ENCODE data around the gene DENND4C. TPM values are rescaled to one million over a fixed set of nuclear protein-coding genes. Genes with fewer than 3 reads are reported as not detected.
"Not testable (repeated sequence)": the region's sequence is repeated elsewhere in the genome, so short reads cannot be mapped to it uniquely, and the experiment has no call there.

Gene DENND4C
- total RNA-seq, 1 donor from 2014 or later = 33.4 TPM

DNA sequence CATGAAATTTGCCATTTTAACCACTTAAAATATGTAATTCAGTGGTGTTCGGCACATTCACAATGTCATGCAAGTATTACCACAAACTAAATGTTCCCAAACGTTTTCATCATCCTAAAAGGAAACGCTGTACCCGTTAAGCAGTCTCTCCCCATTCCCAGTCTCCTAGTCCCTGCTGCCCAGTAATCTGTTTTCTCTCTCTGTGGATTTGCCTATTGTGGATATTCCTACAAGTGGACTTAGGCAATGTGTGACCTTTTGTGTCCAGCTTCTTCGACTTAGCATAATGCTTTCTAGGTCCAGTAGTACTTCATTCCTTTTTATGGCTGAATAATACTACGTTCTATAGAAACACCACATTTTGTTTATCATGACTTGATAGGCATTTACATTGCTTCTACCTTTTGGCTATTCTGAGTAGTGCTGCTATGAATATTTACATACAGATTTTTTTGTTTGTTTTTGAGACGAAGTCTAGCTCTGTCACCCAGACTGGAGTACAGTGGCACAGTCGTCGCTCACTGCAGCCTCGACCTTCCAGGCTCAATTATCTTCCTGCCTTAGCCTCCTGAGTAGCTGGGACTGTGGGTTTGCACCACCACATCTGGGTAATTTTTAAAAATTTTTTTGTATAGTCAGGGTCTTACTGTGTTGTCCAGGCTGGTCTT lies 13.0 kb downstream of the DENND4C start:
- POLR2A ChIA-PET = no interaction called here
- Mint-ChIP-seq H3K27ac (no peak overlapping the region), H3K4me1 (peaks cover 17% of the 10 kb centered on the region)

DNA sequence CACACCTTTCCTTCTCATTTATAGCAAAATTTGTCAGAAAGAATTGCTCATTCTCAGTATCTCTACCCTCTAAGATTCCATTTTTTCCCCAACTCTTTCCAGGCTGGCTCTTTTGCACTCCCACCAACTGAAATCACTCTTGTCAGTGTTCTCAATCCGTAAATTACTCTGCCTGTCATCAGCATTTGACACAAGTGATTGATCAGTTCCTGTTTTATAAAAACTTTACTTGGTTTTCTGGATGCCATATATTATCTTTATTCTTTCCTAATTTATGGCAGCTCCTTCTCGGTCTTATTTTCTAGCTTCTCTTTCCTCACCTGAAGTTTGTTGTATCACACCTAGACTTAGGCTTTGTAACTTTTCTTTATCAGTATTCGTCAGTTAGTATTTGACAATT lies 16.4 kb downstream of the DENND4C start:
- ChIA-PET POLR2A (no interaction called here), CTCF (no interaction called here)
- peaks cover 10% of the 10 kb centered on the region for H3K36me3 Mint-ChIP-seq (ENCODE audit: low read depth)
- ATAC-seq (ENCODE audit: low read depth) (no peak), DNase-seq (no peak)
- no peak overlapping the region for H3K4me3 Mint-ChIP-seq
- H3K9me3 Mint-ChIP-seq = no peaks in the 10 kb centered on the region
- no peaks in the 10 kb centered on the region for H3K27me3 Mint-ChIP-seq
- no peak overlapping the region for H3K27ac Mint-ChIP-seq
- TF ChIP-seq, protein P1, sequence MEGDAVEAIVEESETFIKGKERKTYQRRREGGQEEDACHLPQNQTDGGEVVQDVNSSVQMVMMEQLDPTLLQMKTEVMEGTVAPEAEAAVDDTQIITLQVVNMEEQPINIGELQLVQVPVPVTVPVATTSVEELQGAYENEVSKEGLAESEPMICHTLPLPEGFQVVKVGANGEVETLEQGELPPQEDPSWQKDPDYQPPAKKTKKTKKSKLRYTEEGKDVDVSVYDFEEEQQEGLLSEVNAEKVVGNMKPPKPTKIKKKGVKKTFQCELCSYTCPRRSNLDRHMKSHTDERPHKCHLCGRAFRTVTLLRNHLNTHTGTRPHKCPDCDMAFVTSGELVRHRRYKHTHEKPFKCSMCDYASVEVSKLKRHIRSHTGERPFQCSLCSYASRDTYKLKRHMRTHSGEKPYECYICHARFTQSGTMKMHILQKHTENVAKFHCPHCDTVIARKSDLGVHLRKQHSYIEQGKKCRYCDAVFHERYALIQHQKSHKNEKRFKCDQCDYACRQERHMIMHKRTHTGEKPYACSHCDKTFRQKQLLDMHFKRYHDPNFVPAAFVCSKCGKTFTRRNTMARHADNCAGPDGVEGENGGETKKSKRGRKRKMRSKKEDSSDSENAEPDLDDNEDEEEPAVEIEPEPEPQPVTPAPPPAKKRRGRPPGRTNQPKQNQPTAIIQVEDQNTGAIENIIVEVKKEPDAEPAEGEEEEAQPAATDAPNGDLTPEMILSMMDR (IDR thresholded peaks at IDR 0.05) = no peak
- H3K4me1 Mint-ChIP-seq = peaks cover 31% of the 10 kb centered on the region
- intact Hi-C loops (cut with micrococcal nuclease) = no loop called here

More for the DNA sequence above, 13.0 kb downstream of the DENND4C start:
- Mint-ChIP-seq H3K36me3 (ENCODE audit: low read depth) (peaks cover 11% of the 10 kb centered on the region), H3K4me3 (no peak overlapping the region), H3K27me3 (no peaks in the 10 kb centered on the region), H3K9me3 (no peaks in the 10 kb centered on the region)
- ATAC-seq (ENCODE audit: low read depth) (no peak), DNase-seq (no peak)
- TF ChIP-seq, protein P1 (IDR thresholded peaks at IDR 0.05) = no peak
- intact Hi-C loops (cut with micrococcal nuclease) = no loop called here
- CTCF ChIA-PET = no interaction called here

DNA sequence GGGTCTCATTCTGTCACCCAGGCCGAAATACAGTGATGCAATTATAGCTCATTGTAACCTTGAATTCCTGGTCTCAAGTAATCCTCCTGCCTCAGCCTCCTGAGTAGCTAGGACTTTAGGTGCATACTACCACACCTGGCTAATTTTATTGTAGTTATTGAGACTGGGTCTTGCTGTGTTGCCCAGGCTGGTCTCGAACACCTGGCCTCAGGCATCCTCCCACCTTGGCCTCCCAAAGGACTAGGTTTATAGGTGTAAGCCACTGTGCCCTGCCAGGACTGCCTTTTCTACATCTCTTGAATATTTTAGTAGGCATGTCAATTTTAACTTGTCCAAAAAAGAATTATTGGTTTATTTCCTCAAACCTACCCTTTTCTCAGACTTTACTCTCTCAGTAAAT lies 16.9 kb downstream of the DENND4C start:
- no peaks in the 10 kb centered on the region for H3K27me3 Mint-ChIP-seq
- DNase-seq (no peak), ATAC-seq (ENCODE audit: low read depth) (no peak)
- H3K4me3 Mint-ChIP-seq = no peak overlapping the region
- TF ChIP-seq, protein P1 (IDR thresholded peaks at IDR 0.05) = no peak
- H3K36me3 Mint-ChIP-seq (ENCODE audit: low read depth) = peaks cover 10% of the 10 kb centered on the region
- H3K27ac Mint-ChIP-seq = no peak overlapping the region
- peaks cover 35% of the 10 kb centered on the region for H3K4me1 Mint-ChIP-seq
- H3K9me3 Mint-ChIP-seq = no peaks in the 10 kb centered on the region
- ChIA-PET CTCF (no interaction called here), POLR2A (no interaction called here)
- intact Hi-C loops (cut with micrococcal nuclease) = no loop called here

DNA sequence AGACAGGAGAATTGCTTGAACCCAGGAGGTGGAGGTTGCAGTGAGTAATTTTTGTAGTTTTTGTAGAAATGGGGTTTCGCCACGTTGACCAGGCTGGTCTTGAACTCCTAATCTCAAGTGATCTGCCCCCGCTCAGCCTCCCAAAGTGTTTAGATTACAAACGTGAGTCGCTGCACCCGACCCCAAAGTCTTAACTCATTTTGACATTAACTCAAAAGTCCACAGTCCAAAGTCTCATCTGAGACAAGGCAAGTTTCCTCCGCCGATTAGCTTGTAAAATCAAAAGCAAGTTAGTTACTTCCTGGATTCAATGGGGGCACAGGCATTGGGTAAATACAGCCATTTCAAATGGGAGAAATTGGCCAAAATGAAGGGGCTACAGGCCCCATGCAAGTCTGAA lies 19.9 kb downstream of the DENND4C start:
- DNase-seq; H3K27me3 Mint-ChIP-seq; H3K4me3 Mint-ChIP-seq; ATAC-seq (ENCODE audit: low read depth); H3K9me3 Mint-ChIP-seq; CTCF ChIA-PET; H3K27ac Mint-ChIP-seq; intact Hi-C loops (cut with micrococcal nuclease); POLR2A ChIA-PET; H3K36me3 Mint-ChIP-seq (ENCODE audit: low read depth): not testable (repeated sequence)
- H3K4me1 Mint-ChIP-seq = peaks cover 39% of the 10 kb centered on the region

DNA sequence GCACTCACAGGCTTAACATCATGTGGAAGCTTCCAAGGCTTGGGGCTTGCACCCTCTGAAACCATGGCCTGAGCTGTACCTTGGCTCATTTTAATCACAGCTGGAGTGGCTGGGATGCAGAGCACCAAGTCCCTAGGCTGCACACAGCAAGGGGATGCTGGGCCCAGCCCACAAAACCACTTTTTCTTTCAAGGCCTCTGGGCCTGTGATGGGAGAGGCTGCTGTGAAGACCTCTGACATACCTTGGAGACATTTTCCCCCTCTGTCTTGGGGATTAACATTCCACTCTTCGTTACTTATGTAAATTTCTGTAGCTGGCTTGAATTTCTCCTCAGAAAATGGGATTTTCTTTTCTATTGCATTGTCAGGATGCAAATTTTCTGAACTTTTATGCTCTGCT lies 20.7 kb downstream of the DENND4C start:
- H3K27ac Mint-ChIP-seq; H3K4me3 Mint-ChIP-seq; DNase-seq; CTCF ChIA-PET; POLR2A ChIA-PET; H3K9me3 Mint-ChIP-seq; ATAC-seq (ENCODE audit: low read depth); H3K27me3 Mint-ChIP-seq; intact Hi-C loops (cut with micrococcal nuclease); H3K36me3 Mint-ChIP-seq (ENCODE audit: low read depth): not testable (repeated sequence)
- peaks cover 39% of the 10 kb centered on the region for H3K4me1 Mint-ChIP-seq

DNA sequence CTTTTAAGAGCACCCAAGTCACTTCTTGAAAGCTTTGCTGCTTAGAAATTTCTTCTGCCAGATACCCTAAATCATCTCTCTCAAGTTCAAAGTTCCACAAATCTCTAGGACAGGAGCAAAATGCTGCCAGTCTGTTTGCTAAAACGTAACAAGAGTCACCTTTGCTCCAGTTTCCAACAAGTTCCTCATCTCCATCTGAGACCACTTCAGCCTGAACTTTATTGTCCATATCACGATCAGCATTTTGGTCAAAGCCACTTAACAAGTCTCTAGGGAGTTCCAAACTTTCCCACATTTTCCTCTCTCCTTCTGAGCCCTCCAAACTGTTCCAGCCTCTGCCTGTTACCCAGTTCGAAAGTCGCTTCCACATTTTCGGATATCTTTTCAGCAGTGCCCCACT lies 21.1 kb downstream of the DENND4C start:
- intact Hi-C loops (cut with micrococcal nuclease); DNase-seq; CTCF ChIA-PET; H3K27me3 Mint-ChIP-seq; H3K4me3 Mint-ChIP-seq; H3K27ac Mint-ChIP-seq; ATAC-seq (ENCODE audit: low read depth); H3K36me3 Mint-ChIP-seq (ENCODE audit: low read depth); H3K9me3 Mint-ChIP-seq; POLR2A ChIA-PET: not testable (repeated sequence)
- H3K4me1 Mint-ChIP-seq = peaks cover 38% of the 10 kb centered on the region
